ENCODE results near the gene PAGR1.

- TF ChIP-seq CTCF (IDR thresholded peaks at IDR 0.05) (no peak), POLR2A (IDR thresholded peaks at IDR 0.05) (no peak)
Observed at GRCh38 chr16:29809850-29810698, 5.9 kb upstream of the PAGR1 start.

Measured in right lobe of liver (tissue), 4 donors.